HG02970 (cell line): ENCODE data around the gene ELMO1.
A peak's percentile ranks its signal among the peaks of the same experiment; 100 is the strongest.

Experiments used
- ATAC-seq: cut with Tn5 transposase; IDR thresholded peaks from one replicate; pipeline ENCODE4 v1.9.1; 2021; ENCODE audit warnings: mild to moderate bottlenecking, moderate library complexity, moderate number of reproducible peaks; ENCODE audit not compliant: unreplicated experiment, low FRiP score

ELMO1 gene, protein sequence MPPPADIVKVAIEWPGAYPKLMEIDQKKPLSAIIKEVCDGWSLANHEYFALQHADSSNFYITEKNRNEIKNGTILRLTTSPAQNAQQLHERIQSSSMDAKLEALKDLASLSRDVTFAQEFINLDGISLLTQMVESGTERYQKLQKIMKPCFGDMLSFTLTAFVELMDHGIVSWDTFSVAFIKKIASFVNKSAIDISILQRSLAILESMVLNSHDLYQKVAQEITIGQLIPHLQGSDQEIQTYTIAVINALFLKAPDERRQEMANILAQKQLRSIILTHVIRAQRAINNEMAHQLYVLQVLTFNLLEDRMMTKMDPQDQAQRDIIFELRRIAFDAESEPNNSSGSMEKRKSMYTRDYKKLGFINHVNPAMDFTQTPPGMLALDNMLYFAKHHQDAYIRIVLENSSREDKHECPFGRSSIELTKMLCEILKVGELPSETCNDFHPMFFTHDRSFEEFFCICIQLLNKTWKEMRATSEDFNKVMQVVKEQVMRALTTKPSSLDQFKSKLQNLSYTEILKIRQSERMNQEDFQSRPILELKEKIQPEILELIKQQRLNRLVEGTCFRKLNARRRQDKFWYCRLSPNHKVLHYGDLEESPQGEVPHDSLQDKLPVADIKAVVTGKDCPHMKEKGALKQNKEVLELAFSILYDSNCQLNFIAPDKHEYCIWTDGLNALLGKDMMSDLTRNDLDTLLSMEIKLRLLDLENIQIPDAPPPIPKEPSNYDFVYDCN

GRCh38 chr7:37448636-37449361, at the start of gene ELMO1:
Gene ELMO1 (minus strand): TSS chr7:37448864. CDS start chr7:37342690, 106,174 bp downstream.
- peak; percentile 86 for ATAC-seq

DNA sequence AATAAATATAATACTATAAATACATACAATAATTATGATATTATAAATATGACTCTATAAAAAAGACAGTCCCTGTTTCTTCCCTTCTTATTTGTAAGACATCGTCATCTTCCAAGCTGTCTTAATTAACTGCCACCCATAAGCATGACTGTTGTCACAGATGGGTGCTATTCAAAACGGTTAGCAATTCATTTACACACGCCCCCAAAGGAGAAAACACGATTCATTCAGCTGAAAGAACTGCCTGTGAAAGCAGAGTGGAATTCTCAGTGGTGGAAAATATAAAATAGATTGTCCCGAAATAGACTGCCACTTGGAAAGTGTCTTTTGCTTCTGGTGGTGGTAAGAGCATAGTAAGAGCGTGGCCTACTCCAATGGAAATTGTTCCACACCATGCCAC, 48.9 kb upstream of the ELMO1 start:
- ATAC-seq, result no peak

DNA sequence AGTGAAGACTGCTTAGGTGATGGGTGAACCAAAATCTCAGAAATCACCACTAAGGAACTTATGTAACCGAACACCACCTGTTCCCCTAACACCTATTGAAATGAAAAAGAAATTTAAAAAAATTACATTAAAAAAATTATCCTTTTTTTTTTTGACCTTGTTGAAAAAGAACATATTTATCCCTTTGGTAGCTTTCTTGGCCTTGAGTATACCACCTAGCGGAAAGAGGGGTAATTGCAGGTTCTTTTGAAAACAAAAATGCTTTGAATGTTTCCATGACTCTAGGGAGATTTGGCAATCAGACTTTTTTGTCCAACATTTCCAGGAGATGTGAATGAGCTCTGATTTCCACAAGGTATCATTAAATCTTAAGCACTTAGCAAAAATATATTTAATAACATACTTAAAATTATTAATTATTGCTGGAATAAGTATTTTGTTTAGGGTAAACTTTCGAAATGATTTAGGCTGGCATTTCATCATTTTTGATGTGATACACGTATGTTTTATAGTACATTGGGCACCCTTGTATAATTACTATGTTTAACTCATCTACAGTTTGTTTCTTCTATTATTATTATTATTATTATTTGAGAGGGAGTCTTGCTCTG, 47.0 kb upstream of the ELMO1 start:
- ATAC-seq, result no peak

DNA sequence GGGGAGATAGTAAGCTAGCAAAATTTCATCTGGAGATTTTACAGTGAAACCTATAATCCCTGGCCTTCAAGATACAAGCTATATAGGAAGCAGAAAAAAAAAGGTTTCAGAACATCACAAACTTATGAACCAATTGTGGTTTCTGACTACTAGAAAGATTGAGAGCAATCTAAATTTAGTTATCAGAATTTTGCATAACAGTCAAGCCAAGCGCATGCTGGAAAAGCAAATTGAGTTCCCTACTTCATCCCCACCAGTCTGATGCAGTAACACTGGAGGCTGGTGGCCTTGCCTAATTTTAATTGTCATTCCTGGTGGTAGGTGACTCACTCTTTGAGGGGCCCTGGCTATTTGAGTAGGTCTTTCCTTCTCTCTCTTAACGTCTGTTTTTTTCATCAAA, 46.3 kb upstream of the ELMO1 start:
- ATAC-seq, result no peak

- no peak for ATAC-seq
These were observed 45.1 kb upstream of the ELMO1 start for GRCh38 chr7:37493810-37494209.

GRCh38 chr7:37493123-37493522, 44.5 kb upstream of the ELMO1 start:
- ATAC-seq, result no peak

GRCh38 chr7:37491919-37492694, 43.4 kb upstream of the ELMO1 start:
- no peak for ATAC-seq

GRCh38 chr7:37489703-37490102, 41.0 kb upstream of the ELMO1 start:
- no peak for ATAC-seq

DNA sequence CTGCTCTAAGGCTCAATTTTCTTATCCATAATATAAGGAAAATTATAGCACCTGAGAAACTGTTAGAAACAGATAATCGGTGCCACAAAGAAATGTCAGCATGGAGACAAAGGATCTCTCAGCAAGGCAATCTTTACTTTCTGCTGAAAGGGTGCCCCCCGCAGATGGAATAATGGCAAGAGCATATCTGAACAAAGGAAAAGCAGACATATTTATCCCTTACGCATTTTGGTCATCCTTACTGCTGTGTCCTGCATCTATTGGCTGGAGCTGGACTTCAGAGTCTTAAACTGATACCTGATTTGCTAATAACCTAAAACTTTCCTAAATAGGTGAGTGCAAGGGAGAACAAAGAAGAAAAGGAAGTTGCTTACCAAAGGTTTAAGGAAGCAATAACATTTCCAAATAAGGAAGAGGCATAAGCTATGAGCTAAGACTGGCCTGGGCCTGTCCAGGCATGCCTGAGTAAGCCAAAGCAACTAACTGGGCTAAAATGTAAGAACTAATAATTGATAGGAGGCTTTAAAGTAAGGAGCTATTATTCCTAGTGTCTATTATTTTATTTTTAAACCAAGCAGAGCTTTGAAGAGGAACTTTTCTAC, 39.6 kb upstream of the ELMO1 start:
- no peak for ATAC-seq

DNA sequence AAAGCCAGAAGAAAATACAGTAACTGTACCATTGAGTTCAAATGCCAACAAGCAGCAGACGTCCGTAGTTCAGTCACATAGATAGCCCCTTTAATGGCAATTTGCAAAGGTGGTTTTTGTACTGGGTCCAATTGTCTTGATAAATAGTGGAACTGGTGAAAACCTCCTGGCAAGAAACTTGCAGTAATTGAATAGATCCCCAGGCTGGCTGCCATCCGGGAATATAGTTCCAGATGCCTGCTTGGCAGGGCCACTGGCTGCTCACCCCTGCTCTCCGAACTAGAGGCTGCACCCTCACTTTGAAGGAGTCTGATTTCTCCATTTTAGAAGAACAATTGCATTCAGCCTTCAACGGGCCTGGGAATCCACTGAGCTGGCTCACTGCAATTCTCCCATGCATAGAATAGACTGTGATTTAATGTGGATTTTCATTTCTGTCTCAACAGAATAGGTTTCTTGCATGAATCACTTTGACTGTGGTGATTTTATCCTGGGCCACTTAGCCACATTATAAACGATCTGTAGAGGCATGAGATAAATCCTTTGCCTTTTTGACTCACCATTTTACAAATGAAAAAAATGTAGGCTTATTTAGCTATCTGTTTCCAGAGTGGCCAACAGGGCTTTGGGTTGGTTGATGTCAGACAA, 35.9 kb upstream of the ELMO1 start:
- ATAC-seq, result no peak

GRCh38 chr7:37483627-37484026, 35.0 kb upstream of the ELMO1 start:
- no peak for ATAC-seq

DNA sequence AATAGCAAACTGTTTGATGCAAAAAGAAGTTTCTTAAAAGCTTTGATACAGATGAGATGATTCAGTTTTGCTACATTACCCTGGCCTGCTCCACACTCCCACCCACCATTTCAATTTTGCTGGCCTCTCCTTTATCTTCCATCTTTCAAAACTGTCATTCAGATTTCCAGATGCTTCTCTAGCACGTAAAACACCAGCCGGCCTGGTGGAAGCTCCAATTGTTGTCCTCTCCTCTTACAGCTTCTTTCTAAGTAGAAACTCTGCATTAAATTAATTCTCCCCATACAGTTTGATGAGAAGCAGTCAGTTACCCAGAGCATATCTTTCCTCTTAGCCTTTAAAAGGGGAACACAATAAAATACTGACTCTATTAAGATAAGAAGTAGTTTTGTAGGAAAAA, 34.3 kb upstream of the ELMO1 start:
- ATAC-seq, result no peak

DNA sequence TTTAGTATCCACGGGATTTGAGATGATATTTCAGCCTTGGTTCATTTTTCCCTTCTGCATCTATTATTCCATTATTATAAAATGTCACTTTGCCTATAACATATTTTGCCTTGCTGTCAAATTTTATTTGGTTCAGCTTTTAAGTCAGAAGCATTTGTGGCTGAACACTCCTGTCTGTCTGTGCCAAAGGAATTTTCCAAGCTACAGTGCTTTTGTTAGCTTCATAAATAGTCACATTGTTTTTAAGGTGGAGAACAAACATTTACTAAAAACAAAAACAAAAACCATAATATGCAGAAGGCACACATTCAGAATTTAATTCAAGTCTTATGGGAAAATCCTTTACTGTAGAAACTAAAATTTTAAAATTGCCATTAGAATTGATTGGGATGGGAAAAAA, 33.8 kb upstream of the ELMO1 start:
- ATAC-seq, result no peak

- ATAC-seq, result no peak
These were observed 33.1 kb upstream of the ELMO1 start for GRCh38 chr7:37481722-37482288.

DNA sequence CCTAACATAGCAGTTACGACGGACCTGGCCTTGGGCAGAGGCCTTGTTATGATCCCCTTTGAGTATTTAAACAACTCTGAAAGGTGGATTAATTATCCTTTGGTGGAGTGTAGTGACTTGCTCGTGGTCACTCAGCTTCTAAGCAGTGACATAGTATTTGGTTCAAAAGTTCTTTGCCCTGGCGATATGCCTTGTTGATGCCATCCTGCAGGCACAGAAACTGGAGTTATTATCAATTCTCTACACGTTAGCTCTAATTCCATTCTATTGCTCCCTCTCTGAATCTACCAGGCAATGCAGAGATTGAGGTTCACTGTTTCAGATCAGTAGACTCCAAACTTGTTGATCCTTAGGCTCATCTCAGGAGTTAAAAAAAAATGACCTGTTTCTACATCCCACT, 32.5 kb upstream of the ELMO1 start:
- no peak for ATAC-seq

DNA sequence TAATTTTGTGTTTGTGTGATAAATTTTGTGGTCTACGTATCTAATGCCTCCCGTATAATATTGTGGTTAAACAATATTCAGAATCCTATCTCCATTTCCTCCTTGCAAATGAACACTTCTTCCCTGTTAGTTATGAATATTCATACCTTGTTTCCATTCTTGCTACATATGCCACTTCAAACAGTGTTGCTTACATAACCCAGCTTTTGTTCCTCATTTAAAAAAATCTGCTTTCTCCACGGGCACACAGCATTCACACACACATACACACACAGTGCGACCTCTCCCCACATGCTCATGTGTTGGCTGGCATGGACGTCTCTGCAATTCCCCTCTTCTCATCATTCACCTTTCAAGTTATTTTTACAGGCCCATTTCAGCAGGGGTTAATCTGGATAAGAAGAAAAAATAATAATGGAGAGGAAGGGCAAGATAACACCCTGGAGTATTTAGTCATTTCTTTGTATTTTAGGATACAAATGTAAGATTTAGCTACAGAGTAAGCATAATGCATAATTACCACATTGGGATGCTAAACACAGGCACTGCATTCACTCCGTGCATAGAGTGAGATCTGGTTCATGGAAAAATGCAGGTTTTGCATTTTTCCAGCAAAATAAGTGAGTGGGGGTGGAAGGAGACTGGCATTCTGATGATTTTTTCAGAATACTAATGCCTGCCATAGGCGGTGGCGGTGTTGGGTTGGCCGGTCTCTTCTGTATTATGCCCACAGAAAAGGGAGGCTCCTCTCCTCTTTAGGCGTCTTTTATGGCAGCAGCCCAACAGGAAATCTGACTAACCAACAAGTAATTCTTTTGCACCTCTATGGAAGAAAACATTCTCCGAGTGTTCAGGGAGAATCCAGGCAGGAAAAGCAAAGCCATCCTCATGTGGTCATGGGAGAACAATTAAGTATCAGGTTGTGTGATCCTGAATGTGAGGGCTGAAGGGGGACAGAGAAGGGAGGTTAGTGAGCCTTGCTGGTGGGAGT, 31.7 kb upstream of the ELMO1 start:
- ATAC-seq, result no peak

GRCh38 chr7:37476881-37477450, 28.3 kb upstream of the ELMO1 start:
- ATAC-seq, result no peak
